SIG-M5 treated with dmso at 0.1 percent for 504 hours (cell line): Measurements from ENCODE around the gene ODC1.
"Not testable (repeated sequence)": the region's sequence is repeated elsewhere in the genome, so short reads cannot be mapped to it uniquely, and the experiment has no call there.

Source experiments
- DNase-seq: peaks from one replicate; lab custom pipeline; 2025; ENCODE audit not compliant: unreplicated experiment; lab: John Stamatoyannopoulos, UW

ODC1 gene

GRCh38 chr2:10478916-10479315, 30.8 kb upstream of the ODC1 start:
- DNase-seq = no peak

GRCh38 chr2:10478298-10478625, 30.1 kb upstream of the ODC1 start:
- DNase-seq = no peak

- DNase-seq = no peak
Measured at GRCh38 chr2:10477443-10478297, 29.5 kb upstream of the ODC1 start.

- no peak for DNase-seq
Measured at GRCh38 chr2:10476723-10477442, 28.8 kb upstream of the ODC1 start.

GRCh38 chr2:10475811-10476660, 27.9 kb upstream of the ODC1 start:
- no peak for DNase-seq

GRCh38 chr2:10475221-10475722, 27.1 kb upstream of the ODC1 start:
- DNase-seq = no peak

GRCh38 chr2:10473121-10473756, 25.1 kb upstream of the ODC1 start:
- no peak for DNase-seq

- no peak for DNase-seq
Measured at GRCh38 chr2:10471955-10472354, 23.8 kb upstream of the ODC1 start.

- DNase-seq = no peak
Measured at GRCh38 chr2:10471046-10471571, 23.0 kb upstream of the ODC1 start.

GRCh38 chr2:10469955-10470608, 22.0 kb upstream of the ODC1 start:
- DNase-seq = no peak

GRCh38 chr2:10469301-10469700, 21.2 kb upstream of the ODC1 start:
- DNase-seq = no peak

GRCh38 chr2:10467401-10467800, 19.3 kb upstream of the ODC1 start:
- no peak for DNase-seq

GRCh38 chr2:10466801-10467200, 18.7 kb upstream of the ODC1 start:
- no peak for DNase-seq

- no peak for DNase-seq
Measured at GRCh38 chr2:10465910-10466309, 17.8 kb upstream of the ODC1 start.

GRCh38 chr2:10462178-10463083, 14.3 kb upstream of the ODC1 start:
- no peak for DNase-seq

- DNase-seq = no peak
Measured at GRCh38 chr2:10460366-10460796, 12.3 kb upstream of the ODC1 start.

- no peak for DNase-seq
Measured at GRCh38 chr2:10457846-10458598, 9.9 kb upstream of the ODC1 start.

GRCh38 chr2:10457195-10457594, 9.1 kb upstream of the ODC1 start:
- DNase-seq = not testable (repeated sequence)
